Glutamatergic neuron (in vitro differentiated cells): ENCODE measurements around the gene IRF4. TPM values are rescaled to one million over a fixed set of nuclear protein-coding genes. Genes with fewer than 3 reads are reported as not detected.

Experiments used
- DNase-seq: peaks from one replicate; pipeline ENCODE4 v3.0.0; 2022
- H3K27ac Mint-ChIP-seq: one replicate; pipeline ENCODE4 v1.8.0; 2020; ENCODE audit warnings: mild to moderate bottlenecking, mixed read lengths, inconsistent platforms; ENCODE audit not compliant: unreplicated experiment
- H3K27me3 Mint-ChIP-seq: one replicate; pipeline ENCODE4 v1.8.0; 2020; ENCODE audit warnings: mild to moderate bottlenecking, moderate library complexity, mixed read lengths, inconsistent platforms; ENCODE audit not compliant: unreplicated experiment
- H3K36me3 Mint-ChIP-seq: one replicate; pipeline ENCODE4 v1.8.0; 2020; ENCODE audit warnings: mild to moderate bottlenecking, mixed read lengths, inconsistent platforms; ENCODE audit not compliant: unreplicated experiment
- H3K4me1 Mint-ChIP-seq: one replicate; pipeline ENCODE4 v1.8.0; 2020; ENCODE audit warnings: mild to moderate bottlenecking, low read depth, mixed read lengths, inconsistent platforms; ENCODE audit not compliant: unreplicated experiment
- H3K4me3 Mint-ChIP-seq: one replicate; pipeline ENCODE4 v1.8.0; 2020; ENCODE audit warnings: mild to moderate bottlenecking, mixed read lengths, inconsistent platforms; ENCODE audit not compliant: unreplicated experiment
- H3K9me3 Mint-ChIP-seq: one replicate; pipeline ENCODE4 v1.8.0; 2020; ENCODE audit warnings: mild to moderate bottlenecking, moderate library complexity, mixed read lengths, inconsistent platforms; ENCODE audit not compliant: unreplicated experiment
- total RNA-seq: library from RNA; stranded (reverse); fragmentation: NEBNext Ultra II Directional; extraction: Animal tissue kit (Norgen Biotek cat#: 25700); gene quantifications from one replicate; pipeline ENCODE4 v1.2.1, GENCODE V29; 2021; ENCODE audit not compliant: unreplicated experiment
- TF ChIP-seq, protein P1 (sequence below): fragments of 200-600 bp; sonication (generic); IDR thresholded peaks from one replicate; pipeline ENCODE4 v1.5.0; 2021; ENCODE audit not compliant: partially characterized antibody, unreplicated experiment

Gene IRF4
- total RNA-seq, 1 donor from 2014 or later, result 0.37 TPM

DNA sequence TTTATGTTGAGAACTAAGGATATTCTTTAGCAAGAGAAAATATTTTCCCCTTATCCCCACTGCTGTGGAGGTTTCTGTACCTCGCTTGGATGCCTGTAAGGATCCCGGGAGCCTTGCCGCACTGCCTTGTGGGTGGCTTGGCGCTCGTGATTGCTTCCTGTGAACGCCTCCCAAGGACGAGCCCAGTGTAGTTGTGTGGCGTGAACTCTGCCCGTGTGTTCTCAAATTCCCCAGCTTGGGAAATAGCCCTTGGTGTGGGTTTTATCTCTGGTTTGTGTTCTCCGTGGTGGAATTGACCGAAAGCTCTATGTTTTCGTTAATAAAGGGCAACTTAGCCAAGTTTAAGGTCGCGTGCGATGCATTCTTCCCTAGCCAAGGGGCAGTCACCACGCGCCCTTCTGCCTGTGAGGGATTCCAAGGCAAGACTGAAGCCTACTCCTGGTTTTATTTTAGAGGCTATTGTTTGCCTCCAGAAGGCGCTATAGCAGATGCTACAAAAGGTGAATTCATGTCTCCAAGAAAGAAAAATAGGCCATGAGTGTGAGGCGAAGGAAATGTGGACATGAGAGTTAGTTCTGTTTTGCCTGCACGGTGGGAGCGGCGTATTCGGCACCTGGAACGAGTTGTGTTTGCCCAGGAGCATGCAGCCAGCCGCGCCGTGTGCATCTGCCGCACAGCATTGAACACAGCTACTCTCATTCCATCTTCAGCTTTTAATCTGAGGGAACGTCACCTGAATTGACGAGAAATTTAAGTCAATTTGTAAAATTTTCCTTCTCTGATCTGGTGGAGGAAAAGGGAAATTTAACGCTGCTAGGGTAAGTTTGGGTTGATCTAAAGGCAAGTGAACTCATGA, 40.3 kb upstream of the IRF4 start:
- H3K36me3 Mint-ChIP-seq, result peaks cover 9% of the 10 kb centered on the region
- TF ChIP-seq, protein P1, sequence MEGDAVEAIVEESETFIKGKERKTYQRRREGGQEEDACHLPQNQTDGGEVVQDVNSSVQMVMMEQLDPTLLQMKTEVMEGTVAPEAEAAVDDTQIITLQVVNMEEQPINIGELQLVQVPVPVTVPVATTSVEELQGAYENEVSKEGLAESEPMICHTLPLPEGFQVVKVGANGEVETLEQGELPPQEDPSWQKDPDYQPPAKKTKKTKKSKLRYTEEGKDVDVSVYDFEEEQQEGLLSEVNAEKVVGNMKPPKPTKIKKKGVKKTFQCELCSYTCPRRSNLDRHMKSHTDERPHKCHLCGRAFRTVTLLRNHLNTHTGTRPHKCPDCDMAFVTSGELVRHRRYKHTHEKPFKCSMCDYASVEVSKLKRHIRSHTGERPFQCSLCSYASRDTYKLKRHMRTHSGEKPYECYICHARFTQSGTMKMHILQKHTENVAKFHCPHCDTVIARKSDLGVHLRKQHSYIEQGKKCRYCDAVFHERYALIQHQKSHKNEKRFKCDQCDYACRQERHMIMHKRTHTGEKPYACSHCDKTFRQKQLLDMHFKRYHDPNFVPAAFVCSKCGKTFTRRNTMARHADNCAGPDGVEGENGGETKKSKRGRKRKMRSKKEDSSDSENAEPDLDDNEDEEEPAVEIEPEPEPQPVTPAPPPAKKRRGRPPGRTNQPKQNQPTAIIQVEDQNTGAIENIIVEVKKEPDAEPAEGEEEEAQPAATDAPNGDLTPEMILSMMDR, result no peak
- DNase-seq, result no peak
- peaks cover 14% of the 10 kb centered on the region for H3K27me3 Mint-ChIP-seq
- peaks cover 35% of the 10 kb centered on the region for H3K9me3 Mint-ChIP-seq
- H3K4me1 Mint-ChIP-seq, result peaks cover 3% of the 10 kb centered on the region
- H3K27ac Mint-ChIP-seq, result no peak overlapping the region
- no peak overlapping the region for H3K4me3 Mint-ChIP-seq

DNA sequence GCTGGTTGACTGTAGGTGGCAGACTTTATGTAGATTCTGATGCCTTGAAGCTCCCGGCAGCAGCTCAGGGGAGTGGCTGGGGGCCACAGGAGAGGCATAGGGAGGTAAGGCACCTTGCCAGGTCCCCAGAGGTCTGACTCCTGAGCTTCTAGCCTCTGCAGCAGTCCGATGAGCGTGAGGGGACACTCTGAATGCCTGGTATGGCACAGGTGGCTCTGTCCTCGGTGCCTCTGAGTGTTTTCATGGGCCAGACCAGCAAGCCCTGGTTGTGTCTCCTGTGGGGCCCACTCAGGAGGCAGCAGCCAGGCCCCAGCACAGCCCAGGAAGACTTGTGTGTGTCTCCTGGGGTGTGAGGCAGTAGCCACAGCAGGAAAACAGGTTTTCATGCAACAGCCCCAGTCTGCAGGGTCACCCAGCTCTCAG, 39.7 kb upstream of the IRF4 start:
- Mint-ChIP-seq H3K27ac (no peak overlapping the region), H3K36me3 (peaks cover 9% of the 10 kb centered on the region), H3K4me1 (peaks cover 3% of the 10 kb centered on the region), H3K27me3 (peaks cover 14% of the 10 kb centered on the region), H3K4me3 (no peak overlapping the region), H3K9me3 (peaks cover 35% of the 10 kb centered on the region)
- TF ChIP-seq, protein P1, result no peak
- DNase-seq, result no peak

DNA sequence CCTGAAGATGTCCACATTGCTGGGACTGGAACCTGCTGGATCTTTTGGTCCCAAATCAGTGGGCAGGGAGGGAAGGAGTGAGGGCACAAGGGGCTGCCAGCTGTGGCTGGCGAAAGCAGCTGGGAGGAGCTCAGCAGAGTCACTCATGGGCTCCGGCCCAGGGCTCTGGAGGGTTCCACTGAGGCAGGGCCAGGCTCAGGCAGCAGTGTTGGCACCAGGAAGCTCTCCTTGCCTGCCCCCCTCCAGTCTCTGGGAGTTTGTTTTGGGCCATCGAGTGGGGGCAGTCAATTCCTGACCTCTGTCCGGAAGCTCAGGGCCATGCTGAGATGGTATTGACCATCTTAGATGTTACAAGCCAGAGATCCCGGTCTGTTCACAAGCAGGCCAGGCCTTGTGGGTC, 39.1 kb upstream of the IRF4 start:
- DNase-seq, result no peak
- Mint-ChIP-seq H3K36me3 (peaks cover 9% of the 10 kb centered on the region), H3K4me3 (no peak overlapping the region), H3K27me3 (peaks cover 12% of the 10 kb centered on the region), H3K27ac (no peak overlapping the region), H3K4me1 (peaks cover 3% of the 10 kb centered on the region), H3K9me3 (peaks cover 36% of the 10 kb centered on the region)
- TF ChIP-seq, protein P1, result no peak

DNA sequence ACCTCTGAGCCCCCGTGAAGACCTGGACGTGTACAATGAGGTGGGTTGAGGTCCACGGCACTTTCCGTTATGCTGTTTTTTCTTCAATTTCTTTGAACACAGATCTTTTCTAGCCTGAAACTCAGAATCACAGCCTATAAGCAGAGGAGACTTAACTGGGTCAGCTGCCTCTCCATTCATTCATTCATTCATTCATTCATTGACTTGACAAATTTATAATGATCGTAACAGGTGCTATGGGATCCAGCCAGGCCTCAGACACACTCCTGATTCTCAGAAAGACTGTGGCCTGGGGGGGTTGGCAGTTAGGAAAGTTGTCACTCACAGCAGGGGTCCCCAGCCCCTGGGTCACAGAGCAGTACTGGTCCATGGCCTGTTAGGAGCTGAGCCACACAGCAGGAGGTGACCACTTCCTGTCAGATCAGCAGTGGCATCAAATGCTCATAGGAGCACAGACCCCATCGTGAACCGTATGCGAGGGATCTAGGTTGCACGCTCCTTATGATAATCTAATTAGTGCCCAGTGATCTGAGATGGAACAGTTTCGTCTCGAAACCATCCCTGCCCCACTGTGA, 38.6 kb upstream of the IRF4 start:
- Mint-ChIP-seq H3K4me3 (no peak overlapping the region), H3K27ac (no peak overlapping the region), H3K36me3 (peaks cover 9% of the 10 kb centered on the region), H3K9me3 (peaks cover 31% of the 10 kb centered on the region), H3K27me3 (peaks cover 10% of the 10 kb centered on the region), H3K4me1 (peaks cover 3% of the 10 kb centered on the region)
- TF ChIP-seq, protein P1, result no peak
- DNase-seq, result no peak
